HG02973 (cell line): ENCODE data around the gene DSN1.

Source experiments
- ATAC-seq: cut with Tn5 transposase; IDR thresholded peaks from one replicate; pipeline ENCODE4 v1.9.1; 2021; ENCODE audit warnings: moderate library complexity; ENCODE audit not compliant: unreplicated experiment

The DSN1 gene

DNA sequence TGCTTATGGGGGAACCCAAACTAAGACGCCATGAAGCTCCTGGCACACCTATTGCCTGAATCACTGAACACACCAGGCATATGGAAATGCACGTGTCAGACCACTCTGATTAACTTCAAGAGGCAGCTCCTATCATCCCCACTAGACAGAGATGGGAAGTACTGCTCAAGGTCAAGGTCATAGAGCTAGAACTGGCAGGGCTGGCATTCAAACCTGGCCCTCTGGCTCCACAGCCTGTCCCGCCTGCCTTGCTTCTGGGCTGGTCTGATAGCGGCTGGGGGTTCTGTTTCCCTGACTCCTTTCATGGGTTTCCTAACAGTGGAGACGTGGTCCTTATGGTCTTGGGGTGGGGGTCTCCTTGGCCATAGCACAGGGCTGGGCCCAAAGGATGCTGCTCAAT is 22.6 kb upstream of the DSN1 start:
- no peak for ATAC-seq

DNA sequence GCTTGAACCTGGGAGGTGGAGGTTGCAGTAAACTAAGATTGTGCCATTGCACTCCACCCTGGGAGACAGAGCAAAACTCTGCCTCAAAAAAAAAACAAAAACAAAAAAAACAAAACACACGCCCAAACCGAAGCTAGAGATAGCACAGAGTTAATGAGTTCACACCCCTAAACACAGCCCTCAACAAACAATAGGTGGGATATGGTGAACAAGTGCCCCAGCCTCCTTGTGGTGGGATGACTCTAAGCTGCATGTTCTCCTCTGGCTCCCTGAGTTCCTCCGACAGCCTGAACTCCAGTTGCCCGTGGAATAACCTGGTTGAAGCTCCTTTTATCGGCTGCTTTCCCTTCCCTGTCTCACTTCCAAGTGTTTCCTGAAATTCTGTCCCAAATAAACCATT is 22.1 kb upstream of the DSN1 start:
- ATAC-seq = no peak

DNA sequence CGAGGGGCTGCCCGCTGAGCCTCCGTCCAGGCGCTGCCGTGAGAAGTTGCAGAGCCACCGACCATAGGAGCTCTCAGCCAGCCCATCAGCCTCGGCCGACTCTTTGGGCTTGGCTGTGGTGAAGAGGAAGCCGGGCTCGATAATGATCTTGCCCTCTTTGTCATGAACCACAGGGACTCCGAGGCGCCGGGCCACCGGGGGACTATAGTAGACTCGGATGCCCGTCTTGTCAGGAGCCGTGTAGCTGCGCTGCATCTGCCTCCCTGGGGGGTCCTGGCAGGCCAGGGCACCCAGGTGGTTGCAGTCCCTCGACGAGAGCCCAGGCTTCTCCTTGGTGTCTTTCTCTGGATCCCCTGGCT is 20.5 kb upstream of the DSN1 start:
- ATAC-seq = no peak

DNA sequence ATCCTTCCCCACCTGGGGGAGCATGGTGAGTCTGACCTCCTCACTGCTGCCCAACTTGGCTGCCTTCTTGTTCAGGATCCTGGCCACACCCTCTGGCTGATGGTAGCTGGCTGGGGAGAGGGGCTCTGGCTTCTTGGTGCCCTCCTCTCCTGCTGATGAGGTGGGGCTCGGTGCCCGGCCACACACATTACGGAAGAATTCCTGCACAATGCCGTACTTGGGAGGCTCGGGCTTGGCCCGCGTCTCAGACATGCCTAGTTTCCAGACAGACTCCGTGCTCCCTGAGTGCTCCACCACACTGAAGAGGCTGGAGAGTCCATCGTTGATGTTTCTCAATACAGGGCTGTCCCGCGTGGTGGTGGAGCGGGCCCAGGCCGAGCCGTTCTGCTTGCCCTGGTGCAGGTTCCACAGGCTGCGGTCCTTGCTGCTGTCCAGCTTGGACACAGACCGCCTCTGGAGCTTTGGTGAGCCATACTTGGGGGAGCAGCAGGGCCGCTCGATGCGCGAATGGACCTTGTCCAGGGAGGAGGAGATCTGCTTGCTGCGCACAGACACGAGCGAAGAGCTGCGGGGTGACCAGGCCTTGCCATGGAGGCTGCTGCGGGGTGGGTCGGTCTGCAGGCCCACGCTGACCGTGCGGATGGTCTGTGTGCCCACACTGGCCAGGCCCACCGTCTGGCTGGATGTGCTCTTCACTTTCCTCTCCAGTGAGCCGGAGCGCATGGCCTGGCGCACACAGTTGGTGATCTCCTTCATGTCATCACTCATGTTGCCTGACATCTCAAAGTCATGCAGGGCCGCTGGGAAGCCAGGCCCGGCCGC is 19.9 kb upstream of the DSN1 start:
- no peak for ATAC-seq

DNA sequence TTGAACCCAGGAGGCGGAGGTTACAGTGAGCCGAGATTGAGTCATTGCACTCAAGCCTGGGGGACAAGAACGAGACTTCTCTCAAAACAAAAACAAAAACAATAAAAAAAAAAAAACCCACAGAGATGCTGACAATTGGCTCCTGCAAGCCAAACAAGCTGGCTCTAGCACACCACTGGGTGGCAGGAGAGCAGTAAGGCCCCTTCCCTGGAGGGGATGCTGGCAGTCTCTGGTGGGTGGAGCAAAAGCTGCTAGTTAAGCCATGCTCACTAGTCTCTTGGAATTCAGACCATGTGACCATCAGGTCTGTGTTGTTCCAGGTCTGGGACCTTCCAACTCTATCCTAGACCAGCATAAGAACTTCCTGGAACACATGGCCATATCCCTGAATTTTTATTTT is 18.9 kb upstream of the DSN1 start:
- ATAC-seq = no peak

DNA sequence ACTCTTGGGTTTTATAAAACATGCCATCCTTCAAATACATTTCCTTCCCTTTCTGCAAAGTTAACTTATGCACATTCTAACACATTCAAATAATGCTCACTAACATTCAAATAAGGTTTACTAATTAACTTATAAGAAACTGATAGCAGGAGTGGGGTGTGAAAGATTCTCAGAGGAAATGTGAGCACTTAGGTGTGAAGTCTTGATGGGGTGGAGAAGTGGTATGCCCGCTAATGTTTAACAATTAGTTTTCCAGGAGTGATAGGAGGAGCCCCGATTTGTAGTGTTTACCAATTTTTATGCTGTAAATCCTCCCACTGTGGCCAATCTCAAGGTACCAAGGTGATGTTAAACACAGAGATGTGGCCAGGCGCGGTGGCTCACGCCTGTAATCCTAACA is 18.3 kb upstream of the DSN1 start:
- no peak for ATAC-seq

DNA sequence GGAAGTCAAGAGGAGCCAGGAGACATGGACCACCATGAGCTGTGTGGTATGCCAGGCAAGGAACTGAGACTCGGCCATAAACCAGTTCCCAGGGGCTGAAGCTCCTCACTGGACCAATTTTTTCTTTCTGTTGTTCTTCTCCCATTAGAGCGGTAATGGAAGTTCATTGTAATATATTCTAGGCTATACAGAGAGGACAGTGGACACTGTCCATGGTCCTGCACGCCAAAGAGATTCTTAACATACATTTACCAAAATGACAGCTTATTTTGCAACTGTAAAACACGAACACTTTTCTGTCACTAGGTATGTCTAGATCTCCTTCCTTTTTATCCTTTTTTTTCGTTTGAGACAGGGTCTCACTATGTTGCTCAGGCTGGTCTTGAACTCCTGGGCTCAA is 13.1 kb upstream of the DSN1 start:
- no peak for ATAC-seq

DNA sequence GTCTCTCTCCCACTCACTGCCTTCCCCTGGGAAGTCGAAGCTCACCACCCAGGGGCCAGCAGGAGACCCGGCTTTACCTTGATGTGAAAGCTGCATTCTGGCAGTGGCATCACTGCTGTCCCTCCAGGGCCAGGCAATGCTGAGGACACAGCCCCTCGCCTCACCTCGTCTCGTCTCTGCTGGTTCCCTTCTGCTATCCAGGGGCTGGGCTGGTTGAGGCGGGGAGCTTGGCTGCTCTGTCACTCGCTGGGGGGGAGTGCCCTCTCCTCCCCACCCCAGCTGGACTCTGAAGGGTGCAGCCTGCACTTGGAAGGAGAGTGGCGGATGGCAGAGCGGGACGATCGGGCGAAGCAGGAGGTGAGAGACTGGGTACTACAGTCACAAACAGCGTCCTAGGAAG is 12.7 kb upstream of the DSN1 start:
- no peak for ATAC-seq

DNA sequence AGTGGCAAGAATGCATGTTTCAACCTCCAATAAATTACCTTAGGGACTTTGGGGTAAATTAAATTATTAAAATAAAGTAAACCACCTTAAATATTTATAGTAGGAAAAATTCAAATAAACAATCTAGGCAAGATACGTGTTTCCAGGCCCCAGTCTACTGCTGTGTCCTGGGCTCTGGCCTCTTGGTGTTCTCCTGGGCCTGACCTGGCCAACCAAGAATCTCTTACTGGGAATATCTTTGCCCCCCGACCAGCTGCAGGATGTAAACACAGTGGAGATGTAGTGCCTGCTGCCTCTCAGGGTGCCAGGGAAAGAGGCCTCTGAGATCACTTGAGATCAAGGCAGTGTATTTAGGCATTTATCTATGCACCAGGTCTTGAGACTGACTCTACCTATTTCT is 11.7 kb upstream of the DSN1 start:
- no peak for ATAC-seq

DNA sequence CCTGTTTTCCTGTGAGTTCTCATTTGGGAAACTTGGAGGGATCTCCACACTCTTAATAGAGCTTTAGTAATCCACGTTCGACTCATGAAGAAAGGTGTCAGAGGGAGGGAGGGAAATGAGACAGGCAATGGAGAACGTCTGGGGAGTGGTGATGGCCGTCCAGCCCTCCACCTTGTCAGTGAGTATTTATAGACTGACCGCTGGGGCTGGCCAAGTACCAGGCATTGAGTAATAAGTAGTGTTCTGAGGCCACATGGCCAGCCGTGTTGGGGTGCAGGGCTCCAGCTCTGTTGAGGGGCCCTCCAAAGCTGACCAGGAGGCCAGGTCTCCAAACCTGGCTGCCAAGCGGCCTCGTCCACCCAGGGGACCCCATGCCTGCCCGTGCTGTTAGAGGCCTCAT is 11.3 kb upstream of the DSN1 start:
- ATAC-seq = no peak

DNA sequence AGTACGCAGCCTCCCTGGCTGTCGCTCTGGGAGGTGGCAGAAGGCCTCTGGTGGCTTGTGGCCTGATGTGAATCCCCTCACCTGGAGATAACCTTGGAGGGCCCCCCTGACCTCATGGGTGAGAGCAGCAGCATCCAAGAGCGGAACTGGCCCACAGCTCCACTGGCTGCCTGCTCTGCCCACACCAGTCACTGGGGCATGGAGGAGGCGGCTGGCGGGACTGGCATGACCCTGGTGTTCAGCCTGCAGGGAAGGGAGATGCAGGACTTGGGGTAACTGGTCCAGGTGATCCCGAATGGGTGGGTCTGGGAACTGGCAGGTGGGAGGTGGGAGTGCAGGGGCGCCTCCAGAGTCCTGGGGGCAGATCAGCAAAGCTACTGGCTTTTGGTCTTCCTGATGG is 10.6 kb upstream of the DSN1 start:
- ATAC-seq = no peak

DNA sequence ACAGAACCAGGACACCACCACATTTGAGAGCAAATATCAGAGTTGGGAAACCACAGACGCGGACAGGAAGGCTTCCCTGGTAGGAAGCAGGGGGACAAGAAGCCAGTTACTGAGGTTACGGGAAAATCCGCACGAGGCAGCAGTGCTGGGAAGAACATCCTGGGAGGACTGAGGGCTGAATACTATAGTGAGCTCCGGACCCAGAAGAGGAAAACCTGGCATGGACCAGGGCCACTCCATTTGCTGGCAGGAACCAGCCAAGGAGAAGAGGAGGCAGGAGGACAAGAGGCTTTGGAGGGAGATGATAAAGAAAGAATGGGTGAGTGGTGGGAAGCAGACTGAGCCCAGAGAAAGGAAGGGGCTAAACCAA is 6.1 kb upstream of the DSN1 start:
- no peak for ATAC-seq

DNA sequence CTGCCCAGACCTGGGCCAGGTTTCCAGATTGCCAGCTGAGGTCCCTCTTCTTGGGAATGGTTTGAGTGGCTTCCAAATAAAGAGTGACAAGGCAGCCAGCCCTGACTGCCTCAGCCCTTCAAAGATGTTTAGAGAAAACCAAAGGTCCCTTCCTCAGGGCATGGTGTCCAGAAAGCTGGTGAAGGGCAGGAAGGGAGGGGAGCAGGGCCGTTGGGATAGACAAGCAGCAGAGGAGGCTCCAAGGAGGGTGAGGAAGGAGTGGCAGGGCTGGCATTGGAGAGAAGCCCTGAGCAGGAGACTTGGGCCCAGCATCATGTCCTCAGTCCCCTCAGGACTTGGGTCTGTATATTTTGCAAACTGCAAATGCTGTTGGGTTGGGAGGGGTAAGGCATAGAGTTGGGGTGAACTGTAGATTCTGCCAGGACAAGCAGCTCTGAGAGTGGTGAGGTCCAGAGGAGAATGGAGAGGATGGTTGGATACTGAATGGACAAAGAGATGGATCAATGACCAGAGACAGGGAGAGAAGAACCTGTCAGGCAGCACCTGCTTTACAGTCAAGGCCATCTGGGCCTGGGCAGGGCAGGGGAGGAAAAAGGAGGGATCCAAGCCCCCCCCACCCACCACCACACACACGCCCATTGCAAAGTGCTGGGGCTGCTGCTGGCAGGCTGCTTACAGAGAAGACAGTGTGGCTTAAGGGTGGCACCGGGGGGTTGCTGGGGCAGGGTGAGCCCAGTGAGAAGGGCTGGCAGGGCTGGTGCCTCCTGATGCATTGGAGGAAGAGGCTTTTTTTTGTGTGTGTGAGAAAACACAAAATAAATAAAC is 5.5 kb upstream of the DSN1 start:
- no peak for ATAC-seq

DNA sequence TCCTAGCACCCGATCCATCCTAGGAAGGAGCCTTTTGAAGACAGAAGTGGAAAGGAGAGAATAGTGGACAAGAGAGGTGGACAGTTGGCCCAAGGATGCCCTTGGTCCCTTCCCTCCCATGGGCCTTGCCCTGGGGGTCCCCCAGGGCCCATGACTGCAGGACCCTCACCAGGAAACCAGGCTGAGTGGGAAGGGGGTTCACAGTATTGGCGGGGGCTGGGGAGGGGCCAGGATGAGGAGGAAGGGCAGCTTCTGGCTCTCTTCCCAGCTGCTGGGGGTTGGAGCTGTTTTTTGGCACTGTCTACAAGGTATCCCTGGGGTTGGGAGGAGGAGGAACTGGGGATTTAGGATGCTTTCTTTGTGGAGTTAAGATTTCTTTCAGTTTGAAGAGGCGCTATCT is 4.0 kb upstream of the DSN1 start:
- no peak for ATAC-seq

DNA sequence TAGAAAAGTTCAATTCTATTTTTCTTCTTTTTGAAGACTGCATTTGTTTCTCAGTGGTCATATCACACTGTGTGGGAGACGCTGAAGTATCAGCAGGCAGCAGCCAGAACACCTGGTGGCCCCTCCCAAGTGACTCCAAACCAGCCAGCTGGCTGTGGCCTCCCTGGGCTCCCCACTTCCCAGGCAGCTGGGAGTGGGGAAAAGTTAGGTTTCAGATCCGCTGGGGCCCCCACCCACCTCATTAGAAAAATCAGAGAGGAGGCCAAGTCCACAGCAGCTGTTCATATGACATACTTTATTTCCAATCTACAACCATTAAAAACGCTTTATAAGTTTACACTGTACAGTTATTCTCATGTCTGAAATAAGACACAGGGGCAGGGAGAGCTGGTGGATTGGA is 3.6 kb upstream of the DSN1 start:
- no peak for ATAC-seq

DNA sequence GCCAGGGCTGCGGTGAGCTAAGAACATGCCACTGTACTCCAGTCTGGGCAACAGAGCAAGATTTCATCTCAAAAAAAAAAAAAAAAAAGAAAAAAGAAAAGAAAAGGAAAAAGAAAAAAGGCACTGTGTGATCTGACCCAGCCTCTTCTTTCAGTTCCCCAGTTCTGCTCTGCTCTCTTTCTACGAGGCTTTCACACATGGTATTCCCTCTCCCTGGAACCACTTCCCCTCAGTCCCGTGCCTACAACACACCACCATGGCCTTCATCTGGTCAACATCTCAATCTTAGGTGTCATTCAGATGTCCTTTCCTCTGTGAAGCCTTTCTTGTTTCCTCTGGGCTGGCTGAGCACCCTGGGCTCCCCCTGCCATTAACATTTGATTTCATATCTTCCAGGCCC is 2.3 kb upstream of the DSN1 start:
- ATAC-seq = no peak

DNA sequence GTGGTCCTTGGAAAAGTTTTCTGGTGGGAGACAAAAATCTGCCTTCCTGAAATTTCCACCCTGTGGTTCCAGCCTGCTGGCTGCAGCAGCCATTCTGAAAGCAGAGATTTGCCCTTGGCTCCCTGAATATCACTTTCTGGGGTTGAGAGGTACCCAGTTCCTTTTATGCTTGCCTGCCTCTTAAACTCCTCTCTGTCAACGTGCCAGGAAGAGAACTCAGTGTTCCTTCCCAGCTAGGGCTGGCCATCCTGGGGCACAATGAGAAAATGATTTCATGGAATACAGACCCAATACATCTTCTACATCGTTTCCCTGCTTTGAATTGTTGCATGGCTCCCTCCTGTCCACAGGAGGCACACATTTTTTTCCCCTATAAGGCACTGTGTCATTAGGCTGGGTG is 1.6 kb upstream of the DSN1 start:
- no peak for ATAC-seq

DNA sequence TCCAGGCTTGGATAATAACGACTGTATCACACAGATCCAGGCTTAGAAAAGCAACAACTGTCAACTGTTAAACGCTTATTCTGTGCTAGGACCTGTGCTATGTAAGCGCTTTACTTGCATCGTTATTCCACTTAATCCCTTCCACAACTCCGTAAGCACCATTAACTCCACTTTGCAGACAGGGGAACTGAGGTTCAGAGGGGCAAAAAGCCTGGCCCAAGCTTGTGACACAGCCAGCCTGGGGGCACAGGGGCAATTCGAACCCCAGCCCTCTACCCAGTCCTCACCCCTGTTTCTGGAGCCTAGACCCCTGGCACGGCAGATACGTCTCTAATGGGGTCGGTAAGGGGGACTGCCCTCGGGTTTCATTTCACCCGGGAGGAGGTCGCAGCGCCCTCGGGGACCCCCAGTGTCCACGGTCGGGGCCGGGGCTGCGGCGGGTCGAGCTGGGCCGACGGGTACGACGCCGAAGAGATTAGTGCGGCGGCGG is 411 bp downstream of the DSN1 start:
- peak; percentile 10 for ATAC-seq

DNA sequence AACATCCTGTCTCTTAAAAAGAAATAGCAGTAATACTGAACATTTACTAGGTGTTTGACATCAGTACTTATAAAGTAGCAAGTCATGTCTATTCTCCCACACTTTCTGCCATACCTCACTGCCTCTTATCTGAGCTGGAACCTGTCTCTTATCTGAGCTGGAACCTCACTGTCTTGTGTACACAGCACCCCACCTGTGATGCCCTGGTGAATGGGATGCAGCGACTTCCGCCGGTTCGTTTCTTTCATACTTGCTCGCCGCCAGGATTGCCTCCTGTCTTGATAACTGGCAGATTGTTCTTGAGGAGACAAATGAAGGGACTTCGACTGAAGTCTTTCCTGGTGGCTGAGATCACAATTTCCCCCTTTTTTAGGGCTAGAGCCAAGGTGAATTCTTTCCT is 2.9 kb downstream of the DSN1 start:
- no peak for ATAC-seq

DNA sequence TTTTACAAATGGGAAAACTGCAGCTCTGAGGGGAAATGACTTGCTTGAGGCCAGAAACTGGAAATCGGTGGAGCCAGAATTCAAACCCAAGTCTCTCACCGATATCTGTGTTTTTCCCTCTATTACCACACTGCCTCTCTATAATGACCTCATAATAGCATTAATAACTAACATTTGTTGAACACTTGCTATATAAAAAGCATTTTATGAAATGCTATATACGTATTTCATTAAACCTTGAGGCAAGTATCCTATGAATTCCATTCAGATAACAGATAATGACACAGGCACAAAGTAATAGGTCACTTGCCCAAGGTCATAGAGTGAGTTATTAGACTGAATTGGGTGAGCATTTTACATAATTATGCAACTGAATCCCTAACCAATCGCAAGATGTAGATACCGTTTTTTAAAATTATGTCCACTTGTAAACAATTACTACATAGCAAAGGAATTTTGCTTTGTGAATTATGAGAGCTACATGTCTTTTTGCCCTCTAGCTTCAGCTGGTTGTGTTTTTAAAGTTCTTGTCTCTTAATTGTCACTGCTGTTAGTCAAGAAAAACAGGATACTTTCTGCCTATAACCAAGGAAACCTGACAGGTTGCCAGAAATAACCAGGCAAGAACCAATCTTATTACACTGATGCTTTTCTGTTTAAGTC is 4.7 kb downstream of the DSN1 start:
- no peak for ATAC-seq

DNA sequence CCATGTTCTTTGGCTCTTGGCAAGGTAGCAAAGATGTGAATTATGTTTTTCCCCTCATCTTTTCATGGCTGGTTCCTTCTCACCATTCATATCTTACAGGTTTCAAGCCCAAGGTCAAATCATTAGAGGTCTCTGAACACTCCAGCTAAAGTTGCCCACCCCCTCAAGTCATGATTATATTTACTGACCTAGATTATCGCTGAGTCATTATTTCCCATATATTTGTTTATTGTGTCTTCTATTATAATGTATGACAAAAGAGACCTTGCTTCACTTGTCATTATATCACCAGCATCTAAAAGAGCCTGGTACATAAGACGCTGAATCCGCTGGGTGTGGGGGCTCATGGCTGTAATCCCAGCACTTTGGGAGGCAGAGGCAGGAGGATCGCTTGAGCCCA is 12.4 kb downstream of the DSN1 start:
- ATAC-seq = no peak

DNA sequence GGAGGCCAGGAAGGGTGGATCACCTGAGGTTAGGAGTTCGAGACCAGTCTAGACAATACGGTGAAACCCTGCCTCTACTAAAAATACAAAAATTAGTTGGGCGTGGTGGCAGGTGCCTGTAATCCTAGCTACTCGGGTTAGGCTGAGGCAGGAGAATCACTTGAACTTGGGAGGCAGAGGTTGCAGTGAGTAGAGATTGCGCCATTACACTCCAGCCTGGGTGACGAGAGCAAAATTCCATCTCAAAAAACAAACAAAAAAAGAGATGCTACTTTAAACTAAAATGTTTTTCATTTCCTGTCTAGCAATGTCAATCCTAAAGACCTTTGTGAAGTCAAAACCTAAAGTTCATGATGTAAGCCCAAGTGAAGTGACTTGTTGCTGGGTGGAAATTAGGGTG is 12.9 kb downstream of the DSN1 start:
- no peak for ATAC-seq
